ENCODE measurements around the gene MARCKS.

MARCKS gene

GRCh38 chr6:113856625-113857555 is at the start of gene MARCKS:
MARCKS (plus strand) TSS chr6:113857345; CDS start chr6:113857746, 401 bp downstream.
- DNase-seq (ENCODE audit: low read depth in 2 of 2), result no peak

GRCh38 chr6:113809826-113810225 is 47.3 kb upstream of the MARCKS start:
- DNase-seq (ENCODE audit: low read depth in 2 of 2), result no peak

DNA sequence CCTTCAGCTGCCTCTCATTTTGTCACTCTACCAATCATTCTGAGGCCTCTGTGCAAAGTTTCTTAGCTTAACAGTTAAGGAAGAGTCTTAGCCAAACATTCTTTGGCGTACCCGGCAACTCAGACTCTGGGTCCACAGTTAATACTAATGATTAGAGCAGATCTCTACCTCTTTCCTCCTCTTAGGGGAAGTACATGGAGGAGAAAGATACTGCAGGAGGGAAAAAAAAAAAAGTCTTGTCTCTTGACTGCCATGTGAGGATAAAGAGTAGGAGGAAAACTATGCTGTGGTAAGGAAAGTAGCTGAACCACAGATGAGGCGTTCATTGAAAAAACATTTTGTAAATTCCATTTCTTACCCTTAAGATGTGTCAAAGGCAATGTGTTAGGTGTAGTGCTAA is 44.0 kb upstream of the MARCKS start:
- DNase-seq (ENCODE audit: low read depth in 2 of 2), result no peak

DNA sequence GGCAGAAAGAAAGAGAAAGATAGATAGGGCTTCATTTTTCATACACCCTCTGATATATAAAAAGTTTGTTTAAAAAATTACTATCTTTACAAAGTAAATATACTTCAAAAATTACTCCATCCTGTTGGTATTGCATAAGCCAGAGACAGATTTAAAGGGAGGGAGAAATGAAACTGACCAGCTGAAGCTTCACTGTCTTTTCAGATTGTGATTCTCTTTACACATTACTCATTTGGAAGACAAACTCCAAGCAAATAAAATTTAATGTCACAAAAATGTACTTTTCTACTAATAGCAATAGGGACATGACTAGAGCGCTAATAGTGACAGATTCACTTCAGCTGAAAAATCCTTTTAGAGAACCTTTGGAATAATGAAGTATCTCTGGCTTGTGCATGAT is 38.6 kb upstream of the MARCKS start:
- no peak for DNase-seq (ENCODE audit: low read depth in 2 of 2)

- no peak for DNase-seq (ENCODE audit: low read depth in 2 of 2)
Observed at GRCh38 chr6:113819169-113819830, 37.8 kb upstream of the MARCKS start.

- DNase-seq (ENCODE audit: low read depth in 2 of 2), result no peak
Observed at GRCh38 chr6:113820761-113821160, 36.4 kb upstream of the MARCKS start.

DNA sequence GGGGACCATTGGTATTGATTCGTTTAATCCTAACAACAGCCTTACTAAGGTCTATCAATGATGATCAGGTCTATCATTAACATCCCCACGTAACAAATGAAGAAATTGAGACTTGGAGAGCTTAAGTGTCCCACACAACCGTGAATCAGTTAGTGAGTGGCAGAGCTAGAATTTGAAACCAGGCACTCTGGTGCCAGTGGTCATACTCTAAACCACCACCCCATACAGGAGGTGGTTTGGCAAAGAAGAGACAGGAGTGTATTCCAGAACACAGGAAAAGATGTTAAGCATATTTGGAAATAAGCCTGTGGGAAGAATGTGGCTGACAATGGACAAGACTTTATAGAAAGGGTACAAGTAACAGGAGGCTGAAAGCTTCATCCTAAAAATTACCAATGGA is 35.7 kb upstream of the MARCKS start:
- no peak for DNase-seq (ENCODE audit: low read depth in 2 of 2)

DNA sequence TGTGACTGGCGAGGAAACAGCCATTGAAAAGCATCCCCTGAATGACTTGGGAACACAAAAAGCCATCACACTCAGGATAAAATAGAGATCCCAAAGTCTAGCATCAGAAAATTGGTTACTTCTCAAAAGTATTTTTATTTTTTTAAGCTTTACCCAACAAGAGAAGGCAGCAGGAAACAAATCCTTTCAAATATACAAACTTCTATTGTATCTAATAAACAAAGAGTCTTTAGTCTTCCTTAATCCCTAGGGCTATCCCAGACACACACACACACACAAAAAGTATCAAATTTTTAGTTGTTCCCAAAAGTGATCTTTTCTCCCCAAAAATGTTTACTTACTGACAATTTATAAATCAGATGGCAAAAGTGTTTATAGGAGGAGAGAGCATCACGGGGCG is 33.2 kb upstream of the MARCKS start:
- no peak for DNase-seq (ENCODE audit: low read depth in 2 of 2)

DNA sequence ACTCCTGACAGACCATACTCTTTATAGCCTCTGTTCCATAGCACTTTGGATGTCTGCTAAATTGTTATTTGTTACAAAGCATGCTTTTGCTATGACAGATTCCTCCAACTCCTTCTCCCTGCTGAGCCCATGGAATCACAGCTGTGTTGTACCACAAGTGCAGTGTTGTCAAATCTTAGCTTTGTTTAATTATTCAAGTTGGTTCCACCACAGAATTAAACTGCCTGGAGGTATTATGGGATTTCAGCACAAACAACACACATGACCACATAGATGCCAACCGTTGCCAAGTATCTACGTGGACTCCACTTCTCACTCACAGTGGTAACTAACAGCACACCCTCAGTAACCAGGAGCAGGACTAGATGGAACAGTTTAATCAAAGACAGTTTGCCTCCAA is 32.7 kb upstream of the MARCKS start:
- DNase-seq (ENCODE audit: low read depth in 2 of 2), result no peak

DNA sequence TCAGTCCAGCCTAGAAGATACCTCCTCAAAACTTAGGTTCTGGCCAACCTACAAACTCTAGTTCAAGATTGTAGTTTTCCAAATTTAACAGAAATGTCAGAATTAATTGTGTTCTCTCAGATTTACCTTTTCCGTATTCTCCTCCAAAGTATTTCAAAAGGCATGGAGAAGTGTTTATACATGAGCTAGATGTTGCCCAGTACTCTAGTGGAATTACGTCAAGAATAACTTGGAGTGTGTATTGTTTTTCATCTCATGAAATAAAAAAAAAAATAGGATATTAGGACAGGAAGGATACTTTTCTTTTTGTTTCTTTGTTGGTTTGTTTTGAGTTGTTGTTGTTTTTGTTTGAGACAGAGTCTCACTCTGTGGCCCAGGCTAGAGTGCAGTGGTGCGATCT is 32.3 kb upstream of the MARCKS start:
- no peak for DNase-seq (ENCODE audit: low read depth in 2 of 2)

DNA sequence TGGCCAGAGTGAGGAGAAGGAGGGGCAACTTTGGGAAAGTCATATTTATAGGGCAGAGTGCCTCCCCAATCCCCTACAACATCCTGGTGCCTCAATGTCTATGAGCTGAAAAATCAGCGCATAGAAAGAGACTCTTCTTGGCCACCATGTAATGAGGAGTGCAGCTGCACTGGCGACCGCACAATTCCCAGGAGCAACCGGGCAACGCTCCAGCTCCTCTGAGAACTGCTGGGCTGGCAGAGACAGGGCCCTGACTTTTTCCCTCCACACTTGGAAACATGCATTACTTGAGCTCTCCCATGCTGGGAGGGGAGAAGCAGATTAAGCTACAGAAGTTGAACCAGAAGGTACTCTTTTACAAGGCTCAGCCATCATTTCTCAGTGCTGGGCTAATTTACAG is 31.4 kb upstream of the MARCKS start:
- no peak for DNase-seq (ENCODE audit: low read depth in 2 of 2)

- no peak for DNase-seq (ENCODE audit: low read depth in 2 of 2)
Observed at GRCh38 chr6:113828984-113829695, 28.0 kb upstream of the MARCKS start.

GRCh38 chr6:113829696-113830045 is 27.5 kb upstream of the MARCKS start:
- no peak for DNase-seq (ENCODE audit: low read depth in 2 of 2)

DNA sequence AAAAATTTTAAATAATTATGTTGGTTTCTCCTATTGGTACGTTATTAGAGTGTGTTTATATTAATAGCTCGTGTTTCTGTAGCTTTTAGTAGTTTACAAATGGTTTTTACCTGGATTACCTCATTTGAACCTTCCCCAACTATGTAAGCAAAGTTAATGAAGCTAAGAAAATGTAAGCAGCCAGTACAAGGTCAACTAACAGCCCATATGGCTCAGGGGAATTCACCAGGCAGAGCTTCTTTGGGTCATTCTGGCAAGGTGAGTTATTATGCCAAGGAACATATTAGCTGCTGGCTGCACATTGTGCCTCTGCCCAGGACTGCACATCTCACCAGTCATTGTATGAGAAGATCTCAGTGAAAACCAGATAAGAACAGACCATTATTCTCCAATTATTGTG is 27.0 kb upstream of the MARCKS start:
- DNase-seq (ENCODE audit: low read depth in 2 of 2), result no peak

DNA sequence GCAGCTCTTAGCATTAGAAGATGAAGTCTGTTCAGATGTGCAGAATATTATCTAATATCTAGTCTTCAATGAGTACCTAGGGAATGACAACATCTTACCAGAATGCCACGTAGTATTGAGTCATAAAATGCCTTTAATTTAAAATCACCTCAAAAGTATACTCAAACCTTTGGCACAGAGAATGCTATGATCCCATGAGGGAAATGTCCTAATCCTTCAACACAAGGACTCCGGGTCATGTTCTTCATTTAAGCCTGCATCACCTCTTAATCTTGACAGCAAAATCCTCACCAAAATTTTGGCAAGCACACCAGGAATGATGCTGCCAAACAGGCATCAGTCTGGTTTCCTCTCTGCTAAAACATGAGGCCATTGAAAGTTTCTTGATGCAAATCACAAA is 23.6 kb upstream of the MARCKS start:
- no peak for DNase-seq (ENCODE audit: low read depth in 2 of 2)

DNA sequence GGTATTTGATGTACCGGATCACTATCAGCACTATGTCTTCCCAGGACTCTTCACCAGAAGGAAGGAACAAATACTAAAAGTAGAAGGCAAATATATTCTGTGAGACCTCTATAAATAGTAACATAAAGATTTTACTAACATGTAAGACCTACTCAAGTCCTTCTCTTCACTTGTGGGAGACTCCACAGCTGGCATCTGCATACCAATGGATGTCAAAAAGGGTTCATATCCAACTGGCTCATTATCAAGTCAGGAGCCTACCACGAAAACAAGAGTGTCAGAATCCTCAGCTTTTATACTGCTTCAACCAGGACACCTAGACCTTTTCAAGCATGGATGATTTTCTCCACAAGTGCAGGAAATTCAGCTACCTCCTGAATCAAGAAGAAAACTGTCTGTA is 20.0 kb upstream of the MARCKS start:
- no peak for DNase-seq (ENCODE audit: low read depth in 2 of 2)

DNA sequence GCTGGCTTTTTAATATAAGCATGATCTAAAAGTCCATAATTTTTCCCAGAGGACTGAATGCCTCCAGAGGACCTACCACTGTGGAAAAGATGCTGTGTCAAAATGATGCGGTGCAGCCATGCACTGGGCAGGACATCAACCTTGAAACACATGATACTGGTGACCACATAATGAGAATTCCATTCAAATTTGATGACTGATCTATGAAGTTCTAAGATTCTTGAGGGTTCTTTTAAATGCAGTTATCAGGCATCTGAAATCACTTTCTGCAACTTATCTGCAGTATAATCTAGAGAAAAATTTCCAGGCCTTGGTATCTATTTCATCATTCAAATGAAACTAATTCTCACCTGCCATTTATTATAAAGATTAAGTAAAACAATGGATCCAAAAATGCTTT is 15.0 kb upstream of the MARCKS start:
- DNase-seq (ENCODE audit: low read depth in 2 of 2), result no peak

GRCh38 chr6:113843500-113844073 is 13.6 kb upstream of the MARCKS start:
- no peak for DNase-seq (ENCODE audit: low read depth in 2 of 2)

GRCh38 chr6:113846577-113846976 is 10.6 kb upstream of the MARCKS start:
- DNase-seq (ENCODE audit: low read depth in 2 of 2), result no peak

- no peak for DNase-seq (ENCODE audit: low read depth in 2 of 2)
Observed at GRCh38 chr6:113847447-113847846, 9.7 kb upstream of the MARCKS start.

GRCh38 chr6:113848280-113848679 is 8.9 kb upstream of the MARCKS start:
- no peak for DNase-seq (ENCODE audit: low read depth in 2 of 2)

DNA sequence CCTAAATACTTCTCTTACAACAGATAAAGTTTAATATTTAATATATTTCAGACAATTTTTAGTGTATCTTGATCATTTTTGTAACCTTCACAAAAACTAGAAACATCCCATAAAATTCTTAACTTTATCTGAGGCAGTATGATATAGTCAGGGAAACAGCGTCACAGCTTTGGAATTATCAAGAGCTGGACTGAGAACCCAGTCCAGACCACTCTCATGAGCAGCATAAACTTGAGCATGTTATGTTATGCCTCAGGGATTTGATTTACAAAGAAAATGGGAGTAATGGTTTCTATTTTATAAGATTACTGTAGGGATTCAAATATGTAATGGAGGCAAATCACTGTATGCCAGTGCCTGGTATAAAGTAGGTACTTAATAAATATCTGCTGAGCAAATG is 8.3 kb upstream of the MARCKS start:
- no peak for DNase-seq (ENCODE audit: low read depth in 2 of 2)
